T-helper 17 cell (primary cell): ENCODE results near the gene ARID1B. TPM values are rescaled to one million over a fixed set of nuclear protein-coding genes. Genes with fewer than 3 reads are reported as not detected.

Experiments used
- ATAC-seq: fragments of 150-1000 bp; cut with Tn5 transposase; 2 replicates; pipeline ENCODE4 v1.10.0; 2021; ENCODE audit warnings: mild to moderate bottlenecking, moderate library complexity
- DNase-seq, 3 donors: peaks; one replicate each; pipeline versions ENCODE4 v3.0.0 to v3.0.0-alpha.2; 2020 to 2021
- H3K9me3 ChIP-seq: one replicate; pipeline ENCODE4 v1.7.0; 2013; ENCODE audit warnings: low read length, mild to moderate bottlenecking; ENCODE audit not compliant: control insufficient read depth, poor library complexity, severe bottlenecking
- H3K27ac Mint-ChIP-seq: one replicate; pipeline ENCODE4 v1.8.0; 2022; ENCODE audit warnings: mild to moderate bottlenecking, moderate library complexity, mixed read lengths
- H3K27me3 Mint-ChIP-seq: one replicate; pipeline ENCODE4 v1.8.0; 2022; ENCODE audit warnings: mixed read lengths
- H3K36me3 Mint-ChIP-seq: one replicate; pipeline ENCODE4 v1.8.0; 2022; ENCODE audit warnings: low read depth, mixed read lengths
- H3K4me1 Mint-ChIP-seq: one replicate; pipeline ENCODE4 v1.8.0; 2022; ENCODE audit warnings: mild to moderate bottlenecking, mixed read lengths
- H3K4me3 Mint-ChIP-seq: one replicate; pipeline ENCODE4 v1.8.0; 2022; ENCODE audit warnings: mild to moderate bottlenecking, moderate library complexity, mixed read lengths
- total RNA-seq, 4 donors: library from RNA in 2 of 4; stranded (reverse) in 2 of 4; gene quantifications; one replicate each; pipeline ENCODE4 v1.2.3 and lab custom pipeline; 2022 to 2026

Gene ARID1B
- total RNA-seq, 2 donors from 2014 or later = 149 to 158 TPM

- H3K9me3 ChIP-seq = no peaks in the 10 kb centered on the region
- DNase-seq = no peak
- no peak overlapping the region for H3K27ac Mint-ChIP-seq
- H3K4me3 Mint-ChIP-seq = no peak overlapping the region
- peaks cover 27% of the 10 kb centered on the region for H3K27me3 Mint-ChIP-seq
- H3K4me1 Mint-ChIP-seq = peaks cover 24% of the 10 kb centered on the region
- ATAC-seq = no peak
- peaks cover 4% of the 10 kb centered on the region for H3K36me3 Mint-ChIP-seq
Observed at GRCh38 chr6:157238346-157238745, 461.2 kb downstream of the ARID1B start.

- Mint-ChIP-seq H3K27me3 (peaks cover 19% of the 10 kb centered on the region), H3K4me1 (peaks cover 24% of the 10 kb centered on the region), H3K27ac (no peak overlapping the region), H3K36me3 (peaks cover 4% of the 10 kb centered on the region), H3K4me3 (no peak overlapping the region)
- no peak for ATAC-seq
- no peaks in the 10 kb centered on the region for H3K9me3 ChIP-seq
- no peak for DNase-seq
Observed at GRCh38 chr6:157239148-157239547, 462.0 kb downstream of the ARID1B start.

- no peak overlapping the region for H3K27ac Mint-ChIP-seq
- H3K4me3 Mint-ChIP-seq = peak overlapping the region; percentile 37
- peaks cover 4% of the 10 kb centered on the region for H3K36me3 Mint-ChIP-seq
- H3K4me1 Mint-ChIP-seq = peaks cover 23% of the 10 kb centered on the region
- DNase-seq = no peak
- no peaks in the 10 kb centered on the region for H3K9me3 ChIP-seq
- ATAC-seq = no peak
- peaks cover 13% of the 10 kb centered on the region for H3K27me3 Mint-ChIP-seq
Observed at GRCh38 chr6:157239671-157240058, 462.5 kb downstream of the ARID1B start.

GRCh38 chr6:157240059-157240959 lies 463.1 kb downstream of the ARID1B start:
- Mint-ChIP-seq H3K4me1 (peaks cover 20% of the 10 kb centered on the region), H3K36me3 (peaks cover 4% of the 10 kb centered on the region), H3K27me3 (peaks cover 11% of the 10 kb centered on the region), H3K4me3 (peak overlapping the region; percentile 37), H3K27ac (no peak overlapping the region)
- H3K9me3 ChIP-seq = no peaks in the 10 kb centered on the region
- DNase-seq = no peak
- no peak for ATAC-seq

- H3K4me1 Mint-ChIP-seq = peaks cover 15% of the 10 kb centered on the region
- ATAC-seq = no peak
- H3K9me3 ChIP-seq = no peaks in the 10 kb centered on the region
- H3K36me3 Mint-ChIP-seq = no peaks in the 10 kb centered on the region
- no peak overlapping the region for H3K4me3 Mint-ChIP-seq
- peaks cover 5% of the 10 kb centered on the region for H3K27me3 Mint-ChIP-seq
- no peak for DNase-seq
- H3K27ac Mint-ChIP-seq = no peak overlapping the region
Observed at GRCh38 chr6:157240960-157241311, 463.8 kb downstream of the ARID1B start.

GRCh38 chr6:157242791-157243190 lies 465.6 kb downstream of the ARID1B start:
- DNase-seq = no peak
- Mint-ChIP-seq H3K4me1 (peaks cover 7% of the 10 kb centered on the region), H3K27me3 (no peaks in the 10 kb centered on the region), H3K36me3 (no peaks in the 10 kb centered on the region), H3K4me3 (no peak overlapping the region), H3K27ac (no peak overlapping the region)
- ATAC-seq = no peak
- H3K9me3 ChIP-seq = no peaks in the 10 kb centered on the region

GRCh38 chr6:157244175-157244574 lies 467.0 kb downstream of the ARID1B start:
- no peak for ATAC-seq
- no peak overlapping the region for H3K4me3 Mint-ChIP-seq
- H3K27ac Mint-ChIP-seq = no peak overlapping the region
- H3K36me3 Mint-ChIP-seq = no peaks in the 10 kb centered on the region
- no peaks in the 10 kb centered on the region for H3K9me3 ChIP-seq
- H3K4me1 Mint-ChIP-seq = peaks cover 7% of the 10 kb centered on the region
- H3K27me3 Mint-ChIP-seq = no peaks in the 10 kb centered on the region
- DNase-seq = no peak

- no peaks in the 10 kb centered on the region for H3K9me3 ChIP-seq
- Mint-ChIP-seq H3K36me3 (no peaks in the 10 kb centered on the region), H3K4me1 (peaks cover 5% of the 10 kb centered on the region), H3K4me3 (no peak overlapping the region), H3K27ac (no peak overlapping the region), H3K27me3 (peaks cover 4% of the 10 kb centered on the region)
- DNase-seq = no peak
- no peak for ATAC-seq
Observed at GRCh38 chr6:157244780-157245179, 467.6 kb downstream of the ARID1B start.

GRCh38 chr6:157245436-157245835 lies 468.3 kb downstream of the ARID1B start:
- H3K4me3 Mint-ChIP-seq = no peak overlapping the region
- no peaks in the 10 kb centered on the region for H3K9me3 ChIP-seq
- DNase-seq (no peak), ATAC-seq (no peak)
- H3K4me1 Mint-ChIP-seq = peaks cover 2% of the 10 kb centered on the region
- H3K27ac Mint-ChIP-seq = no peak overlapping the region
- H3K27me3 Mint-ChIP-seq = peaks cover 4% of the 10 kb centered on the region
- H3K36me3 Mint-ChIP-seq = no peaks in the 10 kb centered on the region

- H3K4me1 Mint-ChIP-seq = no peaks in the 10 kb centered on the region
Observed at GRCh38 chr6:157246048-157246630, 469.0 kb downstream of the ARID1B start.

GRCh38 chr6:157246771-157247484 lies 469.8 kb downstream of the ARID1B start:
- H3K4me1 Mint-ChIP-seq = no peaks in the 10 kb centered on the region
- H3K27me3 Mint-ChIP-seq = peaks cover 11% of the 10 kb centered on the region
- no peak overlapping the region for H3K4me3 Mint-ChIP-seq
- no peaks in the 10 kb centered on the region for H3K9me3 ChIP-seq
- no peak overlapping the region for H3K27ac Mint-ChIP-seq
- ATAC-seq (no peak), DNase-seq (no peak)
- H3K36me3 Mint-ChIP-seq = no peaks in the 10 kb centered on the region

More at GRCh38 chr6:157246048-157246630, 469.0 kb downstream of the ARID1B start:
- DNase-seq = no peak
- H3K9me3 ChIP-seq = no peaks in the 10 kb centered on the region
- no peaks in the 10 kb centered on the region for H3K36me3 Mint-ChIP-seq
- no peak overlapping the region for H3K4me3 Mint-ChIP-seq
- no peak for ATAC-seq
- H3K27me3 Mint-ChIP-seq = peaks cover 4% of the 10 kb centered on the region
- H3K27ac Mint-ChIP-seq = no peak overlapping the region

- no peaks in the 10 kb centered on the region for H3K4me1 Mint-ChIP-seq
- DNase-seq (no peak), ATAC-seq (no peak)
- H3K27me3 Mint-ChIP-seq = peaks cover 16% of the 10 kb centered on the region
- no peaks in the 10 kb centered on the region for H3K36me3 Mint-ChIP-seq
- H3K4me3 Mint-ChIP-seq = no peak overlapping the region
- no peaks in the 10 kb centered on the region for H3K9me3 ChIP-seq
- H3K27ac Mint-ChIP-seq = no peak overlapping the region
Observed at GRCh38 chr6:157248264-157248663, 471.1 kb downstream of the ARID1B start.

- H3K9me3 ChIP-seq = no peaks in the 10 kb centered on the region
- DNase-seq (no peak), ATAC-seq (no peak)
- peaks cover 22% of the 10 kb centered on the region for H3K27me3 Mint-ChIP-seq
- H3K27ac Mint-ChIP-seq = no peak overlapping the region
- H3K36me3 Mint-ChIP-seq = peaks cover 3% of the 10 kb centered on the region
- no peak overlapping the region for H3K4me3 Mint-ChIP-seq
- H3K4me1 Mint-ChIP-seq = peaks cover 3% of the 10 kb centered on the region
Observed at GRCh38 chr6:157249826-157250225, 472.6 kb downstream of the ARID1B start.
